Upper lobe of right lung (tissue), 1 donor: Measurements from ENCODE around the gene NAGK. TPM values are rescaled to one million over a fixed set of nuclear protein-coding genes. Genes with fewer than 3 reads are reported as not detected.
"Not testable (repeated sequence)": the region's sequence is repeated elsewhere in the genome, so short reads cannot be mapped to it uniquely, and the experiment has no call there.

ENCODE experiments used
- ATAC-seq: fragments of 200-7000 bp; cut with Tn5 transposase; one replicate; pipeline ENCODE4 v1.9.1; 2020; ENCODE audit warnings: mild to moderate bottlenecking, moderate library complexity
- DNase-seq: peaks from one replicate; pipeline ENCODE4 v3.0.0-alpha.2; 2020
- H3K27ac ChIP-seq: fragments of 200-600 bp; one replicate; pipeline ENCODE4 v1.8.0; 2022
- H3K27me3 ChIP-seq: fragments of 200-600 bp; one replicate; pipeline ENCODE4 v1.8.0; 2022; ENCODE audit warnings: mild to moderate bottlenecking
- H3K36me3 ChIP-seq: fragments of 200-600 bp; one replicate; pipeline ENCODE4 v1.8.0; 2022
- H3K4me1 ChIP-seq: fragments of 200-600 bp; one replicate; pipeline ENCODE4 v1.8.0; 2022
- H3K4me3 ChIP-seq: fragments of 200-600 bp; one replicate; pipeline ENCODE4 v1.8.0; 2022; ENCODE audit warnings: mild to moderate bottlenecking
- H3K9me3 ChIP-seq: fragments of 200-600 bp; one replicate; pipeline ENCODE4 v1.8.0; 2022
- intact Hi-C: fragments of 100-400 bp; cut with DNase I; formaldehyde crosslinking; loops from one replicate; pipeline ENCODE4 v1.11.0; 2022
- long read RNA-seq: library from polyadenylated mRNA; unstranded; transcript quantifications from one replicate; pipeline ENCODE4 v2.0.0, GENCODE V29; 2021
- total RNA-seq: library from RNA; stranded (reverse); fragmentation: NEBNext Ultra II Directional; extraction: Animal tissue kit (Norgen Biotek cat#: 25700); gene quantifications from one replicate; pipeline ENCODE4 v1.2.1, GENCODE V29; 2021
- TF ChIP-seq, protein P1 (sequence below): fragments of 200-600 bp; IDR thresholded peaks from one replicate; pipeline ENCODE4 v1.8.0; 2022; ENCODE audit warnings: antibody characterized with exemption
- donor health status: DM: no; HTN: yes; CAD: no; lungs with severe emphysema.

Gene NAGK
- 126 TPM for total RNA-seq
- long read RNA-seq, transcript NAGK-229 (10 exons, 1,801 nt), result major isoform, 59 of 82 reads
- long read RNA-seq, transcript NAGK-213 (9 exons, 2,986 nt), result minor isoform, 5 of 82 reads
- long read RNA-seq, partial matches to known transcripts, result 0 of 82 reads
- long read RNA-seq, other reads (novel, unspliced or antisense), result 16 of 82 reads

DNA sequence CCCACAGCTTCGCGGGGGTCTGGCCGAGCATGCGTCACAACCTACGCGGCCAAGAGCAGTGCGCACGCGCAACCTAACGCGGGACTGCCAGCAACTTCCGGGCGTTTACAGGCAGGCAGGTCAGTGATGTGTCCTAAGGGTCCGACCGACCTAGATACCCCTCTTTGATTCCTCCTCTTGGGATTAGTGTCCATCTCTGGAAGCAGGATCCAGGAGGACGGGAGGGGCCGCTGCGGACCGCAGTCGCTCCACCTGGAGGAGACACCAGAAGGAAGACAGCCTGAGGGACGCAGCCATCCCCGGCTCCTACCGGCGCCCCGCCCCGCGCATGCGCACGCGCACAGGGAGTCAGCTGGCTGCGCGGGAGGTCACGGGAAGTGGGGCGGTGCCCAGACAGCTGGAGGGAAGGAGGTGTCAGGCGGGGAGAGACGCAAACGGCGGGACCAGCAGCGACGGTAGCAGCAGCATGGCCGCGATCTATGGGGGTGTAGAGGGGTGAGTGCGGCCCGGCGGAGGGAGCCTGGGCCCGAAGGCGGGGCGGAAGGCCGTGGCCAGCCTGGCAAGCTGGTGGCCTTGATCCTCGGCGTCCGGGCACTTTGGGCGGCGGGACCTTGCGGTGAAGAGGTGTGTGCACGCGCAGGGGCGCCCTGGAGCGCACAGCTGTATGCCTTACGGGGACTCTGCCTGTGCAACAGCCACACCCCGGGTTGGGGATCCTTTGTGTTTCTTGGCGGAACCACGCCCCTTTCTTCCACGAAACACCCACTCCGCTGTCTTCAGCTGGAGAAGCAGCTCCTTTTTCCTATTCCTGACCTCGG is at the start of gene NAGK:
NAGK (plus strand) TSS at position 431 of the 818 bp plus-strand sequence; CDS start at position 467, 36 bp downstream.
- H3K4me3 ChIP-seq, result peak within 1 kb of the TSS; percentile 68
- DNase-seq (peak; percentile 99), ATAC-seq (peak; percentile 93)
- intact Hi-C loops, result no loop called here
- H3K27ac ChIP-seq, result peak within 1 kb of the TSS; percentile 94
- no peaks in the 10 kb centered on the region for H3K9me3 ChIP-seq
- peaks cover 25% of the 10 kb centered on the region for H3K4me1 ChIP-seq
- H3K27me3 ChIP-seq, result no peaks in the 10 kb centered on the region
- H3K36me3 ChIP-seq, result peaks cover 12% of the 10 kb centered on the region
- TF ChIP-seq, protein P1, sequence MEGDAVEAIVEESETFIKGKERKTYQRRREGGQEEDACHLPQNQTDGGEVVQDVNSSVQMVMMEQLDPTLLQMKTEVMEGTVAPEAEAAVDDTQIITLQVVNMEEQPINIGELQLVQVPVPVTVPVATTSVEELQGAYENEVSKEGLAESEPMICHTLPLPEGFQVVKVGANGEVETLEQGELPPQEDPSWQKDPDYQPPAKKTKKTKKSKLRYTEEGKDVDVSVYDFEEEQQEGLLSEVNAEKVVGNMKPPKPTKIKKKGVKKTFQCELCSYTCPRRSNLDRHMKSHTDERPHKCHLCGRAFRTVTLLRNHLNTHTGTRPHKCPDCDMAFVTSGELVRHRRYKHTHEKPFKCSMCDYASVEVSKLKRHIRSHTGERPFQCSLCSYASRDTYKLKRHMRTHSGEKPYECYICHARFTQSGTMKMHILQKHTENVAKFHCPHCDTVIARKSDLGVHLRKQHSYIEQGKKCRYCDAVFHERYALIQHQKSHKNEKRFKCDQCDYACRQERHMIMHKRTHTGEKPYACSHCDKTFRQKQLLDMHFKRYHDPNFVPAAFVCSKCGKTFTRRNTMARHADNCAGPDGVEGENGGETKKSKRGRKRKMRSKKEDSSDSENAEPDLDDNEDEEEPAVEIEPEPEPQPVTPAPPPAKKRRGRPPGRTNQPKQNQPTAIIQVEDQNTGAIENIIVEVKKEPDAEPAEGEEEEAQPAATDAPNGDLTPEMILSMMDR, result no peak

DNA sequence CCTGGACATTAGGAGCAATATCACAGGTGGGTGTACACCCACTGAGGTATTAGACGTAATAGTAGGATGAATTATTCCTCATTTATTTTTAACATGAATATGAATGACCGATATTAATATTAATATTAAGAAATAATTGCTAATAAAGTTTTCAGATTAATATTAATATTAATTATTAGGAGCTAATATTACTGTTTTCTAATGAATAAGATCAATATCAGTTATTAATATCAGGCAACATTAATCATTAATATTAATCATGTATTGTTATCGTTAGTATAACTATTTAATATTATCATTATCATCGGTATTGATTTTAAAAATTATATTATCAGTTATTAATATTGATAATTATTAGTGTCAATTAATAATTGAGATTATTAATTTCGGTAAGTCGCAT is 48.5 kb upstream of the NAGK start:
- intact Hi-C loops, H3K27me3 ChIP-seq, H3K36me3 ChIP-seq, H3K9me3 ChIP-seq, H3K27ac ChIP-seq, ATAC-seq, H3K4me1 ChIP-seq, DNase-seq, H3K4me3 ChIP-seq: not testable (repeated sequence)

DNA sequence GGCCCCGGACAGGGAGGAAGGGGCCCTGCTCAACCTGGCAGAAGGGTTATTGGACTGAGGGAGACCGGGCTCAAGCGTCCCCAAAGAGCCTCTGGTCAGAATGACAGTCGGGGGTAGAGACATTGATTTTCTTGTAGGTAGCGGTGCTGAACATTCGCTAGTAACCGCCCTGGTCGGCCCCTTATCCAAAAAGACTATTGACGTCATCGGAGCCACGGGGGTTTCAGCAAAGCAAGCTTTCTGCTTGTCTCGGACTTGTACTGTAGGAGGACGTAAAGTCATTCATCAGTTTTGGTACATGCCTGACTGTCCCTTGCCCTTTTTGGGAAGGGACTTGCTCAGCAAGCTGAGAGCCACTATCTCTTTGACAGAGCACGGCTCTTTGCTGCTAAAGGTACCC is 47.1 kb upstream of the NAGK start:
- DNase-seq, H3K4me1 ChIP-seq, H3K9me3 ChIP-seq, intact Hi-C loops, ATAC-seq, H3K27me3 ChIP-seq, H3K4me3 ChIP-seq, H3K27ac ChIP-seq, H3K36me3 ChIP-seq: not testable (repeated sequence)

DNA sequence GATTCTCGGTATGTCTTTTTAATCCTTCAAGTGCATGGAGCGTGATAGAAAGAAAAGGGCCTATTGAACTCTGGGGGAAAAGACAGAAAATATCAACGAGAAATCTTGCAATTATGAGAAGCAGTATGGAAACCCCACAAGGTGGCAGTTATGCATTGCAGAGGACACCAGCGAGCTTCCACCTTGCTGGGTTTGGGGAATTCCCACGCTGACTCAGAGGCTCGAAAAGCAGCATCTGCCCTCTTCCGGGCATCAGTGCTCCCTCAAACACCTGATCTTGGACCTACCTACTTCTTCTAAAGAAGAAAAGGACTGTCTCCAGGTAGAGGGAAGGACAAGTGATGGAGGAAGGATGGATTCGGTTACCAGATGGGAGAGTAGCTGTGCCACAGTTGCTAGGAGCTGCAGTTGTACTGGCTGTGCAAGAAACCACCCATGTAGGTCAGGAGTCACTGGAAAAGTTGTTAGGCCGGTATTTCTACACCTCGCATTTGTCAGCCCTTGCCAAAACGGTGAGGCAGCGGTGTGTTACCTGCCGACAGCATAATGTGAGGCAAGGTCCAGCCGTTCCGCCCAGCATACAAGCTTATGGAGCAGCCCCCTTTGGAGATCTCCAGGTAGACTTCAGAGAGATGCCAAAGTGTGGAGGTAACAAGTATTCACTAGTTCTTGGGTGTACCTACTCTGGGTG is 44.8 kb upstream of the NAGK start:
- H3K27me3 ChIP-seq, H3K9me3 ChIP-seq, intact Hi-C loops, H3K27ac ChIP-seq, H3K4me1 ChIP-seq, DNase-seq, H3K4me3 ChIP-seq, ATAC-seq, H3K36me3 ChIP-seq: not testable (repeated sequence)
- TF ChIP-seq, protein P1, result peak; percentile 13

DNA sequence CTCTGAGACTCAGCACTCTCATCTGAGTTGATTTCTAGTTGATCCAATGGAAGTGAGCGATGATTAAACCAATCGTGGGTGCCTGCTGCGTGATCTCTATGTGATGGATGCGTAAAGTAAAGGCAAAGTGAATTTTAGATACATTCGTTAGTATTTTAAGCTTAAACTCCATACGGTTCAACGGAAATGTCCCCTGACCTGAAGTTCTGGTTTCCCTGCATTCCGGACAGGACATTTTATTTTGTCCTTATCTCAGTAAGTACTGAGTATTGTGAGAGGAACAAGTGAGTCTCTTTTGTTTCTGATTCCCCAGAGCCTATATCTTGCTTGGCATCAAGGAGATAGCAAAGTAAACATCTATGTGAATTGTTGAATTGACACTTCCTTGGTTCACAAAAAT is 32.2 kb upstream of the NAGK start:
- H3K27ac ChIP-seq, ATAC-seq, H3K36me3 ChIP-seq, DNase-seq, H3K4me3 ChIP-seq, H3K27me3 ChIP-seq, H3K4me1 ChIP-seq, H3K9me3 ChIP-seq, intact Hi-C loops: not testable (repeated sequence)

DNA sequence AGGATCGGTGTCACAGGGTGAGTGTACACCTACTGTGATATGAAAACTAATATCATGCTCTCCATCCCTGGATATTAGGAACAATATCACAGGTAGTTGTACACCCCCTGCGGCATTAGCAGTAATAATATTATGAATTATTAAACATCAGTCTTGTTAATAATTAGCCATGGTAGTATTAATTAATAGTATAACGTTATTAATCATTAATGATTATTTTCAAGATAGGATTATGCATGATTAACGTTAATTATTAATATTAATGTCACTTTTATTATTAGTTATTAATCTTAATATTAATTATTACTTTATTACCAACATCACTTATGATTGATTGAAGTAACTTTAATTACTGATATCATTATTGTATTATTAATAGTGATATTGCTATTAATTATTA is 26.2 kb upstream of the NAGK start:
- Histone ChIP-seq H3K27ac (no peak overlapping the region), H3K4me1 (no peaks in the 10 kb centered on the region), H3K9me3 (no peaks in the 10 kb centered on the region), H3K27me3 (peaks cover 6% of the 10 kb centered on the region), H3K36me3 (no peaks in the 10 kb centered on the region), H3K4me3 (no peak overlapping the region)
- DNase-seq, result no peak
- TF ChIP-seq, protein P1, result no peak
- no peak for ATAC-seq
- intact Hi-C loops, result no loop called here
